IMR-90 (cell line): Measurements from ENCODE around the gene DHDH.

ENCODE experiments used
- BHLHE40 ChIP-seq: fragments of 150-350 bp; IDR thresholded peaks from 2 replicates; pipeline ENCODE4 v1.6.1; 2016; ENCODE audit warnings: mild to moderate bottlenecking, low read depth, low read length
- CEBPB ChIP-seq: IDR thresholded peaks from 2 replicates; pipeline ENCODE4 v1.6.1; 2012; ENCODE audit warnings: low read depth, low read length, improper control_type of control experiment
- CTCF ChIP-seq: conservative IDR thresholded peaks from 2 replicates; pipeline ENCODE4 v1.5.1; 2012; ENCODE audit warnings: mild to moderate bottlenecking, low read depth, low read length, improper control_type of control experiment
- POLR2A ChIP-seq: IDR thresholded peaks from 2 replicates; pipeline ENCODE4 v1.6.1; 2012; ENCODE audit warnings: mild to moderate bottlenecking, low read depth, low read length
- RCOR1 ChIP-seq: IDR thresholded peaks from 2 replicates; pipeline ENCODE4 v1.6.1; 2012; ENCODE audit warnings: mild to moderate bottlenecking, low read length, improper control_type of control experiment; ENCODE audit not compliant: insufficient replicate concordance
- SMC3 ChIP-seq: fragments of 150-350 bp; IDR thresholded peaks from 2 replicates; pipeline ENCODE4 v1.6.1; 2016; ENCODE audit warnings: low read depth, mild to moderate bottlenecking, antibody characterized with exemption, low read length, moderate library complexity

DNA sequence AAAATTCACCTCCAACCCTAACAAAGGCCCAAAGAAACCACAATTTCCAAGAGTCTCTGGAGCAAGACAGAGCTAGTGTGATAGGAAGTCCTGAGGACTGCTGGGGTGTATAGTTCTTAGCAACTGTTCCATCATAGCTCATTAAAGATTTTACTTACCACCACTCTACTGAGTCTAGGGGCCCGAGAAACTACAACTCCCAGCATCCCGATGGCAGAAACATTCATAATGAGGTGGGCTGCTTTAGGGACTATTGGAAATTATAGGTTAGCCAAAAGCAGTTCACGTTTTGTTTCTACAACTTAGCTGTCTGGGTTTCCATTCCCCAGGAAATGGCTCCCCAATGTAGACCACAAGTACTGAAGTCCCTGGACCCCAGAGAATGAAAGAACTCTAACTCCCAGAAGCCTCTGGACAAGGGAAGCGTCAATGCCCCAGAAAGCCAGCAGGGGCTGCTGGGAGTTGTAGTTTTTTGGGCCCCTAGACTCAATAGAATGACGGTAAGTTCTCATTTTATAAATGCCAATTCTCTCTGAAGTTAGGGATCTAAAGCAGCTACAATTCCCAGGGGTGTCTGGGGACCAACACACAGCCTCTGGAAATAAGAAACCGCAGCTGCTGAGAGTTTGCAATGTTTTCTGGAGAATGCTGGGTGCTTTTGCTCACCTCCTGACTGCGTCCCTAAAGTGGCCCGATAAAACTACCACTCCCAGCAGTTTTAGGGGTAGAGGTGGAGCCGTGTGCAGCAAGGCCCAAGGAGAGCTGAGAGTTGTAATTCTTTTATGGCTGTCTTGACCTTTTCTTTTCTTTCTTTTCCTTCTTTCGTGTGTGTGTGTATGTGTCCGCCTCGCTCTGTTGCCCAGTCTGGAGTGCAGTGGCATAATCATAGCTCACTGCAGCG lies 42.7 kb downstream of the DHDH start:
- TF ChIP-seq CTCF (no peak), POLR2A (no peak), SMC3 (no peak), RCOR1 (no peak), BHLHE40 (no peak), CEBPB (no peak)
